ENCODE data around the gene UBE3C.
"Not testable (repeated sequence)": the region's sequence is repeated elsewhere in the genome, so short reads cannot be mapped to it uniquely, and the experiment has no call there.

Gene UBE3C

GRCh38 chr7:157132796-157133195, 5.9 kb upstream of the UBE3C start:
- DNase-seq = no peak

GRCh38 chr7:157133304-157133703, 5.4 kb upstream of the UBE3C start:
- DNase-seq = no peak

GRCh38 chr7:157136372-157136771, 2.4 kb upstream of the UBE3C start:
- DNase-seq = no peak

GRCh38 chr7:157138101-157138423, 664 bp upstream of the UBE3C start:
- no peak for DNase-seq

- peak; percentile 72 for DNase-seq
Measured at GRCh38 chr7:157139111-157139809, 534 bp downstream of the UBE3C start.

GRCh38 chr7:157139810-157140510, 1.2 kb downstream of the UBE3C start:
- DNase-seq = no peak

- no peak for DNase-seq
Measured at GRCh38 chr7:157140511-157140905, 1.8 kb downstream of the UBE3C start.

- no peak for DNase-seq
Measured at GRCh38 chr7:157141525-157142060, 2.9 kb downstream of the UBE3C start.

- no peak for DNase-seq
Measured at GRCh38 chr7:157143788-157144187, 5.1 kb downstream of the UBE3C start.

- DNase-seq = no peak
Measured at GRCh38 chr7:157149317-157149716, 10.6 kb downstream of the UBE3C start.

- peak; percentile 58 for DNase-seq
Measured at GRCh38 chr7:157150882-157151281, 12.2 kb downstream of the UBE3C start.

- no peak for DNase-seq
Measured at GRCh38 chr7:157151626-157152339, 13.1 kb downstream of the UBE3C start.

GRCh38 chr7:157152391-157152937, 13.7 kb downstream of the UBE3C start:
- no peak for DNase-seq

- DNase-seq = no peak
Measured at GRCh38 chr7:157153260-157153659, 14.5 kb downstream of the UBE3C start.

- no peak for DNase-seq
Measured at GRCh38 chr7:157155959-157156358, 17.2 kb downstream of the UBE3C start.

GRCh38 chr7:157158400-157158799, 19.7 kb downstream of the UBE3C start:
- no peak for DNase-seq

- DNase-seq = not testable (repeated sequence)
Measured at GRCh38 chr7:157159537-157159936, 20.8 kb downstream of the UBE3C start.

GRCh38 chr7:157160433-157160832, 21.7 kb downstream of the UBE3C start:
- no peak for DNase-seq

GRCh38 chr7:157165987-157166386, 27.3 kb downstream of the UBE3C start:
- DNase-seq = no peak

- no peak for DNase-seq
Measured at GRCh38 chr7:157168571-157168970, 29.8 kb downstream of the UBE3C start.

- DNase-seq = no peak
Measured at GRCh38 chr7:157176771-157177170, 38.0 kb downstream of the UBE3C start.

- no peak for DNase-seq
Measured at GRCh38 chr7:157177333-157177982, 38.7 kb downstream of the UBE3C start.

- DNase-seq = no peak
Measured at GRCh38 chr7:157177983-157178381, 39.3 kb downstream of the UBE3C start.

Measured in right forelimb (tissue), 1 donor.